ENCODE results near the gene PDZD7.
"Not testable (repeated sequence)": the region's sequence is repeated elsewhere in the genome, so short reads cannot be mapped to it uniquely, and the experiment has no call there.

The PDZD7 gene

DNA sequence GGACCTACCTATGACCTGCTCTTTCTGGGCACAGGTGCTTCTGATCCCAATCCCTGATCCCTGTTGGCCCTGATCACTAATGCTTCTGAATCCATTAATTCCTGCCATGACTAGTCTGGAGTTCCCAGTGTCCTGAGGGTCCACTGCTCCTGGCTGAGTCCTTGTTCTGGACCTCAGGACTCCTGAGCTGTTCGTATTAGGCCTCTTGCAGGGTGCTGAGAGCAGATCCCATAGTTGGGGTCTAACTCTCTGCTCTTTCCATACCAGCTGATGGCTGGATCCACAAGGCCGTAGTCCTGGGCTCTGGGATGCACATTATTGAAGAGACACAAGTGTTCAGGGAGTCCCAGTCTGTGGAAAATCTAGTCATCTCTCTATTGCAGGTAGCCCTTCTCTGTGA is 50.6 kb downstream of the PDZD7 start:
- DNase-seq = no peak

DNA sequence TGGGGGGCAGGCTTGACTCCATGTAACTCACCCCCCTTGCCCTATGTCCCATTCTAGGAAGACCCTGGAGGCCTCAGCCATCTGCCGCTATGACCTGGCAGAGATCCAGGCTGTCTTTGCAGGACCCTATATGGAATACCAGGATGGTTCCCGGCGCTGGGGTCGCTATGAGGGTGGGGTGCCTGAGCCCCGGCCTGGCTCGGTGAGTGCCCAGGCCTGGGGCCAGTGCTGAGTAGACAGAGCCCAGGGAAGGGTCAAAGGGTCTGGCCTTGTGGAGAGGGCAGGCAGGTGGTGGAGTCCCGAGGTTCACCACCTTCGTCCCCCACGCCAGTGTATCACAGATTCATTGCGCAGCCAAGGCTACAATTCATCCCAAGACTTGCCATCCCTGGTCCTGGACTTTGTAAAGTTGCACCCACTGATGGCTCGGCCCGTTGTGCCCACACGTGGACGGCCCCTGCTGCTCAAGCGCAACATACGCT is 51.1 kb downstream of the PDZD7 start:
- DNase-seq = no peak

DNA sequence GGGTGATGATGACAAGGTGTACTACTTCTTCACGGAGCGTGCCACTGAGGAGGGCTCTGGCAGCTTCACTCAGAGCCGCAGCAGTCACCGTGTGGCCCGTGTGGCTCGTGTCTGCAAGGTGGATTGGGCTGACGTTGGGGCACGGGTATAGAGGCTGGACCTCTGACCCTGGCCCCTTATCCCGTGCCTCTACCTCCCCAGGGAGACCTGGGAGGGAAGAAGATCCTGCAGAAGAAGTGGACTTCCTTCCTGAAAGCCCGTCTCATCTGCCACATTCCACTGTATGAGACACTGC is 52.1 kb downstream of the PDZD7 start:
- DNase-seq = no peak

DNA sequence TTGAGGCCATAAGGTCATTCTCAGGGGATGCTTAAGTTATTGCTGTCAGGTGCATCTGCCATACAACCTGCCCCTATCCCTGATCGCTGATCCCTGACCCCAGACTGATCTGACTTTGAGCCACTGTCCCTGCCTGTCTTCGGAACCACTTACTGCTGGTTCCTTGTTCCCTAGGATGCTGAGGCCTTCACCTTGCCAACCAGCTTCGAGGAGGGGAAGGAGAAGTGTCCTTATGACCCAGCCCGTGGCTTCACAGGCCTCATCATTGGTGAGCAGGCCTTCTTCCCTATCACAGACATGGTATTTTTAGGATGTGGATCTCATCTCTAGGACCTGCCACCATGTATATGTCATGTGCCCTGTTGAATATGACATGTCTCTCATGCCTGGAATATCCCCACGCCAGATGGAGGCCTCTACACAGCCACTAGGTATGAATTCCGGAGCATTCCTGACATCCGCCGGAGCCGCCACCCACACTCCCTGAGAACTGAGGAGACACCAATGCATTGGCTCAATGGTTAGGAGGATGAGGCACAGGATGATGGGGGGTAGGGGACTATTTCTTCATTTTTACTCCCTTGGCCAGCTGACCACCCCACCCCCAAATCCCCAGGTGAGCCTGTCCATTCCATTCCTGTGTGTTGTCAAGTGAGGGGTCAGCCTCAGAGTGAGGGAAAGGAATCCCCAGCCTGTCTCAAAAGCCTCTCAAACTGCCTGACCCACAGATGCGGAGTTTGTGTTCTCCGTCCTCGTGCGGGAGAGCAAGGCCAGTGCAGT is 52.6 kb downstream of the PDZD7 start:
- DNase-seq = no peak

DNA sequence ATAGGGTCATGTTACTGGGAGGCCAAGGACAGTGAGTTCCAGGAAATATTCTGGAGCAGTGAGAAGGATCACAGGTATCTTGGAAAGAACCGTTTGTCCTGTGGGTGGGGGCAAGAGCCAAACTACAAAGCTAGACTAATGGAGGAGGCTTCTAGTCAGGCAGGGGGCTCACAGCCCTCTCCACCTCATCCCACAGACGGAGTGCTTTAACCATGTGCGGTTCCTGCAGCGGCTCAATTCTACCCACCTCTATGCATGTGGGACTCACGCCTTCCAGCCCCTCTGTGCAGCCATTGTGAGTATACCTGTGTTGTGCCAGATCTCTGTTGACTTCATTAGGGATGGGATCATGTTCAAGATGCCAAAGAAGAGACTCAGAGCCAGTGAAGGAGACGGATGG is 53.5 kb downstream of the PDZD7 start:
- no peak for DNase-seq

DNA sequence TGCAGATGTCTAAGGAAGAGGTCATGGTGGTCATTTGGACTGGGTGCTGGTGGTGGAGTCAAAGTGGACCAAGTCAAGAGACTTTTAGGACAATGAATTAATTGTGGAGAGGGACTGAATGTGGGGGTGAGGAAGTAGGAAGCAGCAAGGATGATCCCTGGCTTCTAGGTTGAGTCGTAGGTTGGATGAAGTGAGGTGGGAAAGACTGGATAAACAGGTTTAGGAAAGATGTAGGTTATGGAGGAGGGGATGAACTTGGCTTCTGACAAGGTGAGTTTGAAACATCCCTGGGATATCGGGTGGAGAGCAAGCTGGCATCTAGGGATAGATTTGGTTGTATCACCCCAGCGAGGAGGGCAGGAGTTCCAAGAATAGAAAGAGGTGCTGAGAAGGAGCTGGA is 54.0 kb downstream of the PDZD7 start:
- DNase-seq = no peak

DNA sequence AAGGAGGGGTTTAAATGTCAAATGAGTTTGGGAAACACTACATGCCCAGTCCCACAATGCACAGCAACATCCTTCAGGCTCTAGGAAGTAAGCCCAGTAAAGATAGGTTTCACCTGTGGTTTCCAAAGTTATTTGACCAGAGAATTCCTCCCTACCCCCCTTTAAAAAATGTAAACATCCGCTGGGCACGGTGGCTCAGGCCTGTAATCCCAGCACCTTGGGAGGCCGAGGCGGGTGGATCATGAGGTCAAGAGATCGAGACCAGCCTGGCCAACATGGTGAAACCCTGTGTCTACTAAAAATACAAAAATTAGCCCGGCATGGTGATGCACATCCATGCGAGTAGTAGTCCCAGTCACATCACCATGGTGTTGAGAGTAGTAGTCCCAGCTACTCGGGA is 55.5 kb downstream of the PDZD7 start:
- DNase-seq = not testable (repeated sequence)

DNA sequence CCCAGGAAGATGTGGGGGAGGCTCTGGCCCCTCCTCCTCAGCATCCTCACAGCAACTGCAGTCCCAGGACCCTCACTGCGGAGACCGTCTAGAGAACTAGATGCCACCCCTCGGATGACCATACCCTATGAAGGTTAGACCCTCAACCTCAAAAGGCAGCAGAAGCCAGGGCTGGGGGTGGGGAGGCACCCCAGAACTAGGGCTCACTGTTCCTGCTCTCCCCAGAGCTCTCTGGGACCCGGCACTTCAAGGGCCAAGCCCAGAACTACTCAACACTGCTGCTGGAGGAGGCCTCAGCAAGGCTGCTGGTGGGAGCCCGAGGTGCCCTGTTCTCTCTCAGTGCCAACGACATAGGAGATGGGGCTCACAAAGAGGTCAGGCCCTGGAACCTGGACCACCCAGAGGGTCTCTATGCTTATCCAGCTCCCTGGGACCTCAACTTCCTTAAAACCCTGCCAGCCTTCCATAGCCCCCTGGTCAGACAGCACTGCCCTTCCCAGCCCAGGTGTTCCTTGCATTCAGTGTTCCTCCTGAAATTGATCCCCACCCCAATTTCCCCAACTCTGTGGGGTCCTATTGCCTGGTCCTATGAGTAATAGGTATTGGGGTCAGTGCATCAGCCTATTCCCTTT is 57.9 kb downstream of the PDZD7 start:
- no peak for DNase-seq

DNA sequence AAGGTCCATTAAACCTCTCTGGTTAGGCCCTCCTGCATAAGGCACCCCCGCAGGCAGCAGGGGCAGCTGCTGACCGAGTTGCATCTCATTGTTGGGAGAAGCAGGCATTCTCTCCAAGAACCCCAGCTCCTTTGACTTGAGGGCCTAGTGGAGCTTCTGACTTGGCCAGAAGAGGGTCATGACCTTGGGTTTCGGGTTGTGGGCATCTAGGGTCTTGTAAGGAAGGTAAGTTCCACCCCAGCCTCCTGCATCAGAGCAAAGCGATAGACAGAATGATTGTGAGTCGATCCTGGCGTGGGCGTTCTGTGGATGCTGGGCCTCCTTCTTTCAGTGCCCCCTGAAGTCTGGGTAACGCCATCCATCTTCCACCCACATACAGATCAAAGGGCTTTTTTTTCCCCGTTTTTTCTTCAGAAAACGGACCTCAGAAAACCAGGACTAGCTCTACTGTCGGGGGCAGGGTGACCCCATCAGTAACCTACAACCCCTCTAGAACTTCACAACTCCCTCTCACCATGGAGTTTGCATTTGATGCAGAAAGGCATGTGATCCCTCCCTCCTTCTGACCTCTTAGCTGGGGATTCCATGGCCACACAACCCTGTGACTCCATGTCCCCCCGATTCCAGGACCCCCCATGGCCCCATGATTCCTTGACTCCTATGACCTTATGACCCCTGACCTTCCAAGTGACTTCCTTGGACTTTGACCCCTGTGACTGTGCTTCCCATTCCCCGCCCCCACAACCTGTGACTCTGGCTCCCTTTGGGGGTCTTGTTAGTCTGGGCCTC is 58.6 kb downstream of the PDZD7 start:
- no peak for DNase-seq

DNA sequence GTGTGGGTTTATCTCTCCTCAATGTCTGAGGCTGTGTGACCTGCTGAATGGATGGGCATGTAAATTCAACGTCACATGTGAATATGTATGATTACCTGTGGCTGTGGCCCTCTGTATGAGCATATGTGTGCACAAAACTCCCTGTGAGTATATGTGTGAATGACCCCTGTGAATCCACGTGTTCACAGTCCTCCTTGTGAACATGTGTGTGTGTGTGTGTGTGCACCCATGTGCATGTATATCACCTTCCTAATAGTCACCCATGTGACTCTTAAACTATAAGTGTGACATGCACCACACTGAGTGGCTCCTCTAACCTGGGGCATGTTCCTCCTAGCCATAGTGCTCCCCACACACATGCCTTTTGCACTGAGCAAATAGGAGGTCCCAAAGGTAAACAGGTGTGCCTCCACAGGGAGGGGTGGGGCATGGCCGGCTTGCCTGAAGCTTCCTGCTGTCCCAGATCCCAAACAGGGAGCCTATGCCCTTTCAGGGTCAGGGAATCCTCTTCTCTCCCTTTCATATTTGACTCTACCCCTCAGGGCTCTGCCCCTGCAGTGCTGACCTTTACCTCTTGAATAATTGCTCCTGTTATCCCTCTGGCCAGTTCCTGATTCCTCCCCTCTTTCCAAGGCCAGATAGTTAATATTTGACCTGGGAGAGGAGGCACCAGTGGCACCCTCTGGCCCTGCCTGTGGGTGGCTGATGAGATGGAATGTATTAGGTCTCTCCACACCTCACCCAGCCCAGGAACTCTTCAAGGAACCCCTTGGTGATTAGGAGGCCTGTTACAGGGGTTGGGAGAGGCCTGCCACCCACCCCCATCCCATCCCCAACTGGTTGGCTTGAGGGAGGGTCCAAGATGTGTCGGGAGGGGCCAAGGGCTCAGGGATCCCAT is 59.8 kb downstream of the PDZD7 start:
- DNase-seq = no peak

DNA sequence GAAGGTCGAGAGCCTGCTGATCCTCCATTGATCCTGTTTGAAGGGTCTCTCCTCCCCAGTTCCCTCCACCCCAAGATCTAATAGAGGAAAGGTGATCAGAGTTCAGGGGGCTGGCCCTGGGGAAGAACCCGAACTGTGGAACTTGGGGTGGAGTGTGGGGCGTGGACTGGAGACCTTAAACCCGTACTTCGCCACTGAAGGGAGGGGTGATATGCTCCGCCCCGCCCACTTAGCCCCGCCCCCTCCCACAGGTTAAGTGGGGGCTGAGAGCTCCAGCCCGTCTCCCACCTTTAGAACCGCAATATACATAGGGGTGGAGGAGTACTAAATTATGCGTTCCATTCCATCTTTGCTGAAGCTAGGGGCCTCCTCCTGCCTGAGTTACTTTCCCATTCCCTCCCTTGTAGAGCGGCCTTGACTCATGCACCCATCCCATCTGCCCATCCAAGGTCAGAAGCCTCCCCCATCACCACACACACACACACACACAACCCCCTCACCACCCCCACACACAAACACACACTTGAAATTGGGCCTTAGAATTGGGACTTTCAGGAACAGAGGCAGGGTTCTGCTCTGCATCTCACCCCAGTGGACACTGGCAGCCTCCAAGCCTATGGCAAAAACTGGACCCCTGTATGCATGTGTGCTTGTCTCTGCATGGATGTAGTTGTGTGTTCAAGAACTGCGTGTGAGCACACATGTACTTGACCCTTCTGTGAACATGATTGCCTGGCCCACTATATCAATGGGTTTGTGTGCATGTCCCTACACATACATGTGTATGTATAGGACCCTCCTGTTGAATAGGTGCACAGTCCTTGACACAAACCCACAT is 60.6 kb downstream of the PDZD7 start:
- DNase-seq = peak; percentile 6

DNA sequence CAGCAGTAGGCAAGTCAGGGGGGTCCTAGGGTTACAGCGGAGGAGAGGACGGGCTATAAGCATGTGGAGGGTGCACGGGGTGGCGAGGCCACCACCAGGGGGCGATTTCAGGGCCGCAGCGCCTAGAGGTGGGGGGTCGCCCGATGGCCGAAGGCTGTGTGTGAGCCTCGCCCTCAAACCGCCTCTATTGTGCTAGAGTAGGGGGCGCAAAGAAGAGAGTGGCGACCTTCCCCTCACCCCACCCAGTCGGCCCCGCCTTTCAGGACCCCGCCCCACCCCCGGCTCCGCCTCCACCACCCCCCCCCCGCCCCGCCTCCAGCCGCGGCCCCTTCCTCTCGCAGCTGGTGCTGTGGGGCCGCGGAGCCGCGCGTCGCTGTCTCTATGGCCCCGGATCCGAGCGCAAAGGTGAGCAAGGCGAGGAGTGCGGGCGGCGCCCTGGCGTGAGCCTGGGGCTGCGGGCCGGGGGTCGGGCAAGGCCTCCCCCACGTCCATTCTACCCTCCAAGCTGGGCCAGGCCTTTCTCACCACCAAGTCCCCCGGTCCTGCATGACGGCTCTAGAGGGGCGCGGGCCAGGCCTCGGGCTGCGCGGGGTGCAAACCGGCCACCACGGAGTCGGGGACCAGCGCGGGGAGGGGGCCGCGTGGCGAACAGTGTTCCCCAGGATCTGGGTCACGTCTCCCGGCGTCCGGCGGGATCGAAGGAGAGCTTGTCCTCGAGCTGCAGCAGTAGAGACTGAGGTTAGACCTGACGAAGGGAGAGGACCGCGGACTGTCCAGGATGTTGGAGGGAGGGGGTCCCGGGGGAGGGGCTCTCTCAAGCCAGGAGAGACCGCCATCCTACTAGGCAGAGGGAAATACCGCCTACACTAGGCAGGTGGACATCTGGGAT is 61.5 kb downstream of the PDZD7 start, which contains the start of gene SEMA4G:
TSS of gene SEMA4G (plus strand) at position 318 of the 889 bp plus-strand sequence. CDS start 3,409 bp downstream, outside the sequence.
- peak; percentile 16 for DNase-seq

DNA sequence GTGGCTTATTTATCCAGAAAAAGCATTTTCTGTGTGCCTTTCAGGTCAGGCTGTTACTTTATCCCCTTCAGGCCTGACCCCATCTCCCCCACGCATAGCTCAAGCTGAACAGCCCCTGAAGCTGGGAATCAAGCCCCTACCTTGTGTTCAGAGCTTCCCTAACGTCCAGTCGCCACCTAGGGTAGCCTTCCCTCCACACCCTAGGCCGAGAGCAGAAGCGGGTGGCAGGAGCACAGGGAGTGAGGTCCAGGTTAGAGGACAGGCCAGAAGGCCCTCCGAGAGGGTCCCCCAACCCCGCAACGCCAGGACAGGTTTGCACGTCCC is 62.1 kb downstream of the PDZD7 start:
- DNase-seq = no peak

DNA sequence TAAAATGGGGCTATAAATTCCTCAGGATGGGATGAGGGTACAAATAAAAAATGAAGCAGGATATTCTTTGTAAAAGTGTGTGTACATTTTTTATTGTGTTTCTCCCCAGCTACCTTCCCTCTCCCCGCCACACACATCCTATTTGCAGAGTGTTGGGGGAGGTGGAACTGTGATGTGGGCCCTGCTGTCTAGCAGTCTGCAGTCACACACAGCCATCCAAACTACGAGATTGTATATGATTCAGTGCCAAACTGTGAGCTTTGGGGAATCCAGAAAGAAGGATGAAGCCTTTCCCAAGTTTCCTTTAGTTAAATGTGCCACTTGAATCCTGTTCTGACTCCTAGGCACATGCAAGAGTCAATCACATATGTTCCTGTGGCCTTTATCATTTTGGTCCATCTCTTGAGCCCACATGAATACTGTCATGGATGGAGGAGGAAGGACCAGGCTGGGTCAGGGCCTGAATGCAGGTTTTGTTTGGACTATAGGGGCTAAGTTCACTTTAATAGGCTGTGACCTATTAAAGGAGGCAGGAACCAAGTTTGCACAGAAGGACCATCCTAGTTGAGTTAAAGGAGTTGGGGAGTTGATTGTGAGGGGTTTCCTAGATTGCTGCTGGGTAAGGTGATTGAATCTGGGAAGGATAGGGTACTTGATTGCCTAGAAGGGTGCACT is 62.7 kb downstream of the PDZD7 start:
- DNase-seq = no peak

DNA sequence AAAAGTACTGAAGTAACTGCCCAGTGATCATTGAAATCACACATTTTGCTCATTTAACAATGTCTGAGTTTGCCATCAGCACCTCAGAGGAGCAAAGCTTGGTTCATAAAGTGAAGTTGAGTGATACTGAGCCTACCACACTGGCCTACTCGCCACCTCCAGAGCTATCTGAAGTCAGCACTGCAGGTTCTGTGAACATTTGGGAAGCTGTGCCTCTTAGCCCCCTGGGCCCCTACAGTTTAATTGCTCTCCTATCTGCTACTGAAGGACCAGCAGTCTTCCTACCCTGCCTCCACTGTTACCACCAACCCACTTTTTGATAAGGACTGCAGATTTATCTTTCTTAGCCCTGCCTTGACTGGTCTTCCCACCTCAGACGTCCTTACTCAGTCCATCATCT is 63.6 kb downstream of the PDZD7 start:
- no peak for DNase-seq

DNA sequence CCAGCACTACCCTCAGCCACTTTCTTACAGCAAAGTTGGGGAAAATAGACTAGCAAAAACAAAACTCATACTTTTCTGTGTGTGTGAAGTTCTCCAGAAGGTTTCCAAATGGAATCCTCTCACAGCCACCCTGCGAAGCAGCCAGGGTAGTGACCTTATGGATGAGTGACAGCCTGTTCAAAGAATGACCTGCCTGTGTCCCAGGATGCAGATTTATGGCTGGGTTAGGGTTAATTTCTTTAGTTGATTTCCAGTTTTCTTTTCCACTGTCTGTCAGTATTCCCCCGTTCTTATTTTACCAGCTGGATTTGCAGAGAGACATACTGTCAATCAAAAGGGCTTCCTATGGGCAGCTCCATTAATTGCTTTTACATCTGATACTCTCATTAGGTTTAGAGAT is 64.0 kb downstream of the PDZD7 start:
- no peak for DNase-seq

DNA sequence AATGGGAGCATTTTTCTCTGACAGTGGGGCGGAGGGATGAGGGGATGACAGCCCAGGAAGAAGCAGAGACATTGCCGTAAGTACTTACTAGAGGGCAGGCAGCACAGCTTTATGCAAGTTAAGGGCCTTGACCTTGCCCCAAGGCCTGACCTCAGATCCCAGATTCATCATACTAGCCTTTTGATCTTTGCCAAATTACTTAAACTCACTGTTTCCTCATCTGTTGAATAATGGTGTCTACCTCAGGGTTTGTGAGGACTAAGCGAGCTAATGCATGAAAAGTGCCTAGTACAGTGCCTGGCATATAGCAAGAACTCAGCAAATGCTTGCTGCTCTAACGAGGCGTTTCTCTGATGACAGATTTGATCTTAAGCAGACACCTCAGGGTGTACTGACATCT is 65.1 kb downstream of the PDZD7 start:
- DNase-seq = no peak

DNA sequence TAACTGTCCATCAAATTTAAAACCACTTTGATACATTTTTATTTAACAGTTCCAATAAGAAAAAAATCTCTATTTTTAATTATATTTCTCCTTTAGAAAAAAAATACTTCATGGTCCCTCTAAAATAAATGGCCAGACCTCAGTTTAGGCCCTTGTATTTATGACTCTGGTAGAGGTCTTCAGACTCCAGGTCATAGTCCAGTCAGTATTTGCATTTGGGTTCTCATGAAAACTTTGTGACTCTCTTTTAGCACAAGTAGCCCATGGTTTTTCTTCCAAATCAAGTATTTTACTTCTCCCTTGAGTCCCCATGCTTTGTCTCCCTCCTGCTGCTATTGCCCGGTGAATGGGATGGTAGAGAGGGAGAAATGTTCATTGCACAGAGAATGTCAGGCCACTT is 67.1 kb downstream of the PDZD7 start:
- DNase-seq = no peak

DNA sequence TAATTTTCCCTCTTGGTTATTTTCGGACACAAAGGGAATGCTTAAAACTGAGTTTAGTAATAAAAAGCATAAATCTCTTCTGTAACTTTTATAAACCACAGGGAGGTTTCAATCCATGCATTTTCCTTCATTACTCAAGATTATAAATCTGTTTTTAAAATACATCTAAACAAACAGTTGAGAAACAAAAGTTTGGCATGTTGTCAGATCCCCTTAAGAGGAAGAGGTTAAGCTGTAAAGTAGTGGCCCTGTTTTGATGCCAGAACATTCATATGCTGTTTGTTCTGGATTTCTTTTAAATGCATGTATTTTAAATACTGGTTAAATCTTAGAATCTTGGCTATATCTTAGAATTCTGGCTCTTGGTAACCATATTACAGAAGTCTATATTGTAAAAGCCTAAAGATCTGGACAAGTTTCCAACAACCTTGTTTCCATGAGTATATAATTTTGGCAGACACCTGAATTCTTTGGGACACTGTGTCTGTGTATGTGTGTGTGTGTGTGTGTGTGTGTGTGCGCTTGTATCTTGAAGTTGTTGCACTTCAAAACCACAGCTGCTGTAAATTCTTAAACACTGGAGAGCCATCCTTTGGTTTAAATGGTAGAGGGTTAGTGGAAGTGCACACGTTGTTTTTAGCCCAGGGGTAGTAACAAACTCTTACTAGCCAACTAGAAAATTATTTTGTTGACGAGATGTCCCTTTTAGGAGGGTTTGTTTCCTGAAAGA is 68.4 kb downstream of the PDZD7 start:
- DNase-seq = no peak

DNA sequence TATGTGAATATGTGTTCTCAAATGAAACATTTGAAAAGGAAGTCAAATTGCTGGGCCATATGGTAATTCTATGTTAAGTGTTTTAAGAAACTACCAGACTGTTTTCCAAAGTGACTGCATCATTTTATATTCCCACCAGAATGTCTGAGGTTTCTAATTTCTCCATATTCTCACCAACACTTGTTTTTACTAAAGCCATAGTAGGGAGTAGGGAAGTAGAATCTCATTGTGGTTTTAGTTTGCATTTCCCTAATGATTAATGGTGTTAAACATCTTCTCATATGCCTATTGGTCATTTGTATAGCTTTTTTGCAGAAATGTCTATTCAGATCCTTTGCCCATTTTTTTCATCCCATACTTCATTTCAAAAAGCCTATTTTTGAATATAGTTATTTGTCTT is 70.7 kb downstream of the PDZD7 start:
- DNase-seq = no peak
